ENCODE data around the gene KIF6. TPM values are rescaled to one million over a fixed set of nuclear protein-coding genes. Genes with fewer than 3 reads are reported as not detected.

Gene KIF6
- total RNA-seq, 1 donor from 2014 or later = not detected

DNA sequence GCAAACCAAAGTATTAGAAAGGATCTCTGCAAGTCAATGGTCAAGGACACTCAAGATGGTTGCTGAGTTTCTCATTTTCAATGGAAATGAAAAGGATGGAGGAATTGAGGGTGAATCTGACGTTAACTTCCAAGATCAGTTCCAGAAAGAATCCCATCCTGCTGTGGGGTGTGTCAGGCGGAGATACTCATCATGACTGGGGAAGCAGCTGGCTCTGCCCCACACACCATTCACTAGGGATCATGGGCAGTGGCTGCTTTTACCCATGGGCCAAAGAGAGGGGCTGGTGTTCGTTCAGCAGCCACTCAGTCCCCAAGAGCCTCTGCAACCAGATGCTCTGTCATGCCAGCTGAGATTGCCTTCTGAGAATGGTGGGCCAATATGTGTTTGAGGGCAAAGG is 300.4 kb downstream of the KIF6 start:
- no peak overlapping the region for H3K27ac Mint-ChIP-seq
- H3K9me3 Mint-ChIP-seq = no peaks in the 10 kb centered on the region
- ATAC-seq (ENCODE audit: low read depth) (no peak), DNase-seq (no peak)
- TF ChIP-seq, protein P1, sequence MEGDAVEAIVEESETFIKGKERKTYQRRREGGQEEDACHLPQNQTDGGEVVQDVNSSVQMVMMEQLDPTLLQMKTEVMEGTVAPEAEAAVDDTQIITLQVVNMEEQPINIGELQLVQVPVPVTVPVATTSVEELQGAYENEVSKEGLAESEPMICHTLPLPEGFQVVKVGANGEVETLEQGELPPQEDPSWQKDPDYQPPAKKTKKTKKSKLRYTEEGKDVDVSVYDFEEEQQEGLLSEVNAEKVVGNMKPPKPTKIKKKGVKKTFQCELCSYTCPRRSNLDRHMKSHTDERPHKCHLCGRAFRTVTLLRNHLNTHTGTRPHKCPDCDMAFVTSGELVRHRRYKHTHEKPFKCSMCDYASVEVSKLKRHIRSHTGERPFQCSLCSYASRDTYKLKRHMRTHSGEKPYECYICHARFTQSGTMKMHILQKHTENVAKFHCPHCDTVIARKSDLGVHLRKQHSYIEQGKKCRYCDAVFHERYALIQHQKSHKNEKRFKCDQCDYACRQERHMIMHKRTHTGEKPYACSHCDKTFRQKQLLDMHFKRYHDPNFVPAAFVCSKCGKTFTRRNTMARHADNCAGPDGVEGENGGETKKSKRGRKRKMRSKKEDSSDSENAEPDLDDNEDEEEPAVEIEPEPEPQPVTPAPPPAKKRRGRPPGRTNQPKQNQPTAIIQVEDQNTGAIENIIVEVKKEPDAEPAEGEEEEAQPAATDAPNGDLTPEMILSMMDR (IDR thresholded peaks at IDR 0.05) = no peak
- POLR2A ChIA-PET = no interaction called here
- H3K27me3 Mint-ChIP-seq = peaks cover 6% of the 10 kb centered on the region
- CTCF ChIA-PET = no interaction called here
- no peak overlapping the region for H3K4me3 Mint-ChIP-seq
- H3K36me3 Mint-ChIP-seq (ENCODE audit: low read depth) = no peaks in the 10 kb centered on the region
- intact Hi-C loops (cut with micrococcal nuclease) = no loop called here
- H3K4me1 Mint-ChIP-seq = no peaks in the 10 kb centered on the region

DNA sequence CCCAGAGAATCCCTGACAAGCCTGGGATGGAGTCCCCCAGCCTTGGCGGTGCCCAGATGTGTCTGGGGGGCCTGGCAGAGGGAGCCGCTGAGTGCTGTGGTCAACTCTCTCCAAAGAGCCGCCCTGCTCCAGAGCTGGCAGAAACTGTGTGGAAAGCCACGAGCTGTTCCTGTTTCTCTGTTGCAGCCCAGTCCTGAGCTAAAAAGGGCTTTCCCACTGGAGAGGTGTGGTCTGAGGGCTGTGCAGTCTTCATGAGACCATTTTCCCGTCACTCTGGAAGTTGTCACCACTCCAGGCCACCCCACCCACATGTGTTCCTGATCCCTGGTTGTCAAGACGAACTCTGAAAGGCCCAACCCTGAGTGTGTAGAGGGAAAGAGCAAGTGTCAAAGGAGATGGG is 303.0 kb downstream of the KIF6 start:
- Mint-ChIP-seq H3K9me3 (no peaks in the 10 kb centered on the region), H3K36me3 (ENCODE audit: low read depth) (no peaks in the 10 kb centered on the region), H3K27ac (no peak overlapping the region), H3K4me3 (no peak overlapping the region), H3K27me3 (peaks cover 2% of the 10 kb centered on the region), H3K4me1 (no peaks in the 10 kb centered on the region)
- no peak for DNase-seq
- intact Hi-C loops (cut with micrococcal nuclease) = no loop called here
- no peak for ATAC-seq (ENCODE audit: low read depth)
- TF ChIP-seq, protein P1 (IDR thresholded peaks at IDR 0.05) = no peak
- POLR2A ChIA-PET = no interaction called here
- CTCF ChIA-PET = no interaction called here

DNA sequence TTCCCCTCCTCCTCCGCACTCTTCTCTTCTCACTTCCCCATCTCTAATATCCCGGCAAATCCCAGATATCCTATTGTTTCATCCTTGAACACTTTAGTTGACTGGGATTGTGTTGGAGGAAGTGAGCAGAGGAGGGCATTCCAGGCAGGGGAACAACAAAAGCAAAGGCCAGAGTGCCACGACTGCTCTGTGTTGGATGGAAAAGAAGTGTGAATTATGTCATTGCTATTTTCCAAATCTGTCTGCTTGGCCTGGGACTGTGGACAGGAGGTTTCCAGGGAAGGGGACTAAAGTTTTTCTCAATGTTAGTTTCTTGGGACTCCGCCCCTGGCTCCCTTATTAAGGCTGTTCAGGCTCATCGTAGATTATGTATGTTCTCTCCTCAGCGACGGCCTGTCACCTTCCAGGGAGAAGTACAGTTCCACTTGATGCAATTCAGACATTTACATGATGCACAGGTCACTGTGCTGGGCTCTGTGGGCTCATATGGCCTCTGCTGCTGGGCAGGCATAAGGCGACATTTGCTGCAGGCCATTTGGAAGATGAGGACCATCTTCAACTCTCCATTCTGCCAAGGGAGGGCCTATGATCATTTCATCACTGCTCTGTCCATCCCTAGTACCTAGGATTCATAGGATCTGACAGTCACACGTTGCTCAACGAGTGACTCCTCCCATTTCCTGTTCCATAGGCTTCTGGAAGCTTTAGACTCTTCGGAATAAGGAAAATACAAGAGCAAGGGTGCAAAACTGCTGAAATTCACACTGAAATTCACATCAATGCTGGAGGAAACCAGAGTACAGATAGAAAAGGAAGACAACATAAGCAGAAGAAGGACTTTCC is 303.6 kb downstream of the KIF6 start:
- H3K9me3 Mint-ChIP-seq = no peaks in the 10 kb centered on the region

DNA sequence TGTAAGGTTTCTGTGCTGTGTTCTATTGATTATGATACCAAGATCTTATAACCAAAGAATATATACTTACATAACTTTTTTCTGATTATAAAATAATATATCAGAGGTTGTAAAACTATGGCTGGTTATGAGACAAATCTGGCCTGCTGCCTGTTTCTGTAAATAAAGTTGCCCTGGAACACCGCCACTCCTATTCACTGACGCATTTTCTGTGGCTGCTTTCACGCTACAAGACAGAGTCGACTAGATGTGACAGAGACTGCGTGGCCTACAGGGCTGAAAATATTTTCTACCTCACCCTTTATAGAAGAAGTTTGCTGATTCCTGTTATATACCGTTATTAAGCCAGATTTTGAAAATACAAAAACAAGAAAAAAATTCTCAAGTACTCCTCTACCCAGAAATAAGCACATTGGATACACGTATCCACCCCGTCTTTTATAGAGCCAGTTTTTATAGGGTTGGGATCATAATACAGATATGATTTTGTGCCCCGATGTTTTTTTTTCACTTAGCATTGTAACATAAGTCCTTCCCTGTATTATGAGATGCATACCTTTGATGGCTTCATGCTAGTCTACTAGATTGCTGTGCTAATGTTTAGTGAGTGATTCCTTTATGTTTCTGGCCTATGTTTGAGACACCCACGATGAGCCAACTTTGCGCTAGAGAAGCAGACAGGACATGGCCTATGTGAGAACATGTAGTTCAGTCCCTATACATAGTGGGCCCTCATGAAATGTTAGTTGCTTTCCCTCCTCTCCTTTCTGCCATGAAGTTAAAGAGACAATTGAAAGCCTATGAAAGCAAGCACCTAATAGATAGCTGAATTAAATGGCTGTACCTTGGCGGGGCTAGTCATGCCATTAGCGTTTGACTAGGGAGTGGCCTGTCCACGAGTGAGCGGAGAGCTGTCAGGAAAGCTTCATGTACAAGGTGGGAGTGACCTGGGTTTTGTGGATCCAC is 304.6 kb downstream of the KIF6 start:
- H3K27ac Mint-ChIP-seq = no peak overlapping the region

More for the DNA sequence above, 303.6 kb downstream of the KIF6 start:
- Mint-ChIP-seq H3K27me3 (peaks cover 2% of the 10 kb centered on the region), H3K4me1 (no peaks in the 10 kb centered on the region), H3K36me3 (ENCODE audit: low read depth) (no peaks in the 10 kb centered on the region), H3K4me3 (no peak overlapping the region), H3K27ac (no peak overlapping the region)
- TF ChIP-seq, protein P1 (IDR thresholded peaks at IDR 0.05) = no peak
- intact Hi-C loops (cut with micrococcal nuclease) = no loop called here
- ChIA-PET POLR2A (no interaction called here), CTCF (no interaction called here)
- DNase-seq = no peak
- ATAC-seq (ENCODE audit: low read depth) = no peak

More for the DNA sequence above, 304.6 kb downstream of the KIF6 start:
- no peaks in the 10 kb centered on the region for H3K4me1 Mint-ChIP-seq
- CTCF ChIA-PET = no interaction called here
- no peaks in the 10 kb centered on the region for H3K36me3 Mint-ChIP-seq (ENCODE audit: low read depth)
- intact Hi-C loops (cut with micrococcal nuclease) = no loop called here
- TF ChIP-seq, protein P1 (IDR thresholded peaks at IDR 0.05) = no peak
- DNase-seq (no peak), ATAC-seq (ENCODE audit: low read depth) (no peak)
- no peaks in the 10 kb centered on the region for H3K9me3 Mint-ChIP-seq
- H3K27me3 Mint-ChIP-seq = peaks cover 2% of the 10 kb centered on the region
- POLR2A ChIA-PET = no interaction called here
- no peak overlapping the region for H3K4me3 Mint-ChIP-seq
